ENCODE results near the gene CHRNA3.

CHRNA3 gene

DNA sequence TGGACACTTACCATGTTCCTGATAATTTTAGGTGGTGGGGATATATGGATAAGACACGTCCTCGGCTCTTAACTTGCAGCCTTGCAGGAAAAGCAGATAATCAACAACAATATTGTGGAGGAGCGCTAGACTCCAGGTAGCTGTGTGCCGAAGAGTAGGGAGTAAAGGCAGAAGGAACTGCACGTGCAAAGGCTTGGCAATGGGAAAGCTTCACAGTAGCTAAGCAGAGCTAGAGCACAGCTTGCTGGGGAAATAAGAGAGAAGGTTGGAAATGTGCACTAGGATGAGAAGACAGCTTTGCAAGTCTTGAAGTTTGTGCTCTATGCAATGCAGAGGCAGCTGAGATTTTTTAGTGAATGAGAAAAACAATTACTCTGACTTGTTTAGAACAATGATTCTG, 68.2 kb downstream of the CHRNA3 start:
- DNase-seq, result no peak

- DNase-seq, result no peak
Measured at GRCh38 chr15:78551902-78552301, 68.9 kb downstream of the CHRNA3 start.

- no peak for DNase-seq
Measured at GRCh38 chr15:78550815-78551214, 70.0 kb downstream of the CHRNA3 start.

GRCh38 chr15:78550194-78550593, 70.6 kb downstream of the CHRNA3 start:
- no peak for DNase-seq

All from fibroblast of skin of back (primary cell).